ENCODE data around the gene SCN5A. TPM values are rescaled to one million over a fixed set of nuclear protein-coding genes. Genes with fewer than 3 reads are reported as not detected.

SCN5A gene
- total RNA-seq, 1 experiment from 2014 or later: 13.6 TPM

DNA sequence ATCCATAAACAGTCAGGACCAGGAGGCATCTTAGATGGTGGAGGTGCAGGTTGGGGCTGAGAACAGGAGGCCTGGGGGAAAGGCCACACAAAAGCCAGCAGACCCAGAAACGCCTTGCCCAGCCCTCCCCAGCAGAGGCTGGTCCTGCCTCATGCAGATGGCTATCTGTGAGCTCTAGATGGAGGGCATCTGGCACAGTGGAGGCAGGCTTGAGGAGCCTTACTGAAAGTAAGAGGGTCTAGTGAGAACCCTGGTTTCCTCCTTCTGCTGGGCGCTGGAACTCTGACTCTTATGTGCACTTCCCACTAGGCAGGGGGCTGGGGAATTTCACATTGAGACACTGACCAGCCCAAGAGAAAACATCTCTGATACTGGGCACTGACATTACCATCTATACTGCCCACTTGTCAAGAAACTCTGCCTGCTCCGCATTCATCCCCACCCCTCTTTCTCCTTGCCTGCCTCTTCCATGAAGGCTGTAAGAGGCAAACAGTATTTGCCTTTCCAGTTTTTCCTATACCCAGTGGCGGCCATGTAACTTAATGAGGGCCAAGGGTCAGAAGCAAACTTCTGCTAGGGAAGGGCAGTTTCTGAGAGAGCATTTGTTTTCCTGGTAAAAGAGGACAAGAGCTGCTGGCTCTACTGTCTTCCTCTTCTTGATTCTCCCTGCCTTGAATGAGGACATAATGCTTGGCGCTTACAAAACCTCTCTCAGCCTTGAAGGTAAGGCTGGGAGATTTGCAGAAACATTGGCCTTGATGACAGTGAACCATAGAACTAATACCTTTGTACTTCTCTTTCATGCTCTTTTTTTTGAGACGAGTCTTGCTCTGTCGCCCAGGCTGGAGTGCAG lies 4.4 kb upstream of the SCN5A start:
- no peak for ATAC-seq
- DNase-seq (ENCODE audit: low spot score): no peak
- no peak for TF ChIP-seq SMAD3 (CRISPR knock-in tag; IDR thresholded peaks at IDR 0.05; ENCODE audit: borderline replicate concordance)
- TF ChIP-seq ZNF121 (CRISPR knock-in tag; IDR thresholded peaks at IDR 0.05): no peak
- TF ChIP-seq, protein P1, sequence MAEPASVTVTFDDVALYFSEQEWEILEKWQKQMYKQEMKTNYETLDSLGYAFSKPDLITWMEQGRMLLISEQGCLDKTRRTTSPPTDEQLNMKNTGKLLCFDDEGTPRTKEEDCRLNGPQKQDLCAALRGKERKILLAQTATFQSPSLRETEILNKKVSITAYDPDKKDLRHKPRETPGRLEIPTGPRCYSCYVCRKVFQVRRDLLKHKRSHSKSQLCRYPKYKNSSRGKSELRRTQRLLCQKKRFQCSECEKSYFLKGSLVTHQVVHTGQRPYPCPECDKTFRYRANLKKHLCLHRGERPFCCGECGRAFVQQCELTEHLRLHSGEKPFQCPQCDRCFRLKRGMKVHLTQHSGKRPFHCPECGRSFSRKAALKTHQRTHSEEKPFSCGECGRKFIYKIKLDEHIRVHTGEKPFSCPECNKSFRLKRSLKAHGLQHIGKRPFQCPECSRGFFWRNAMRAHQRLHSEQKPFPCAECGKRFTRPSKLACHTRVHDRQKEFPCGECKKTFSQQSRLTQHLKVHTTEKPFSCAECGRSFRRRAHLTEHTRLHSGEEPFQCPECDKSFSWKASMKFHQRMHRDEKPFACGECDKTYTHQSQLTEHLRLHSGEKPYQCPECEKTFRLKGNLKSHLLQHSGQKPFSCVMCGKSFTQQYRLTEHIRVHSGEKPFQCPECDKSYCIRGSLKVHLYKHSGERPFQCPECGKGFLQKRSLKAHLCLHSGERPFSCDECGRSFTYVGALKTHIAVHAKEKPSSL (CRISPR knock-in tag; conservative IDR thresholded peaks at IDR 0.05): no peak
- no peak for TF ChIP-seq TP53 (CRISPR knock-in tag; IDR thresholded peaks at IDR 0.05)
- TF ChIP-seq, protein P2, sequence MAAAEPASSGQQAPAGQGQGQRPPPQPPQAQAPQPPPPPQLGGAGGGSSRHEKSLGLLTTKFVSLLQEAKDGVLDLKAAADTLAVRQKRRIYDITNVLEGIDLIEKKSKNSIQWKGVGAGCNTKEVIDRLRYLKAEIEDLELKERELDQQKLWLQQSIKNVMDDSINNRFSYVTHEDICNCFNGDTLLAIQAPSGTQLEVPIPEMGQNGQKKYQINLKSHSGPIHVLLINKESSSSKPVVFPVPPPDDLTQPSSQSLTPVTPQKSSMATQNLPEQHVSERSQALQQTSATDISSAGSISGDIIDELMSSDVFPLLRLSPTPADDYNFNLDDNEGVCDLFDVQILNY (CRISPR knock-in tag; IDR thresholded peaks at IDR 0.05): no peak
- no peak for TF ChIP-seq TEAD4 (CRISPR knock-in tag; IDR thresholded peaks at IDR 0.05)
- TF ChIP-seq, protein P3, sequence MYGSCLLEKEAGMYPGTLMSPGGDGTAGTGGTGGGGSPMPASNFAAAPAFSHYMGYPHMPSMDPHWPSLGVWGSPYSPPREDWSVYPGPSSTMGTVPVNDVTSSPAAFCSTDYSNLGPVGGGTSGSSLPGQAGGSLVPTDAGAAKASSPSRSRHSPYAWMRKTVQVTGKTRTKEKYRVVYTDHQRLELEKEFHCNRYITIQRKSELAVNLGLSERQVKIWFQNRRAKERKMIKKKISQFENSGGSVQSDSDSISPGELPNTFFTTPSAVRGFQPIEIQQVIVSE (CRISPR knock-in tag; IDR thresholded peaks at IDR 0.05; ENCODE audit: borderline replicate concordance): no peak
- TF ChIP-seq, protein P4, sequence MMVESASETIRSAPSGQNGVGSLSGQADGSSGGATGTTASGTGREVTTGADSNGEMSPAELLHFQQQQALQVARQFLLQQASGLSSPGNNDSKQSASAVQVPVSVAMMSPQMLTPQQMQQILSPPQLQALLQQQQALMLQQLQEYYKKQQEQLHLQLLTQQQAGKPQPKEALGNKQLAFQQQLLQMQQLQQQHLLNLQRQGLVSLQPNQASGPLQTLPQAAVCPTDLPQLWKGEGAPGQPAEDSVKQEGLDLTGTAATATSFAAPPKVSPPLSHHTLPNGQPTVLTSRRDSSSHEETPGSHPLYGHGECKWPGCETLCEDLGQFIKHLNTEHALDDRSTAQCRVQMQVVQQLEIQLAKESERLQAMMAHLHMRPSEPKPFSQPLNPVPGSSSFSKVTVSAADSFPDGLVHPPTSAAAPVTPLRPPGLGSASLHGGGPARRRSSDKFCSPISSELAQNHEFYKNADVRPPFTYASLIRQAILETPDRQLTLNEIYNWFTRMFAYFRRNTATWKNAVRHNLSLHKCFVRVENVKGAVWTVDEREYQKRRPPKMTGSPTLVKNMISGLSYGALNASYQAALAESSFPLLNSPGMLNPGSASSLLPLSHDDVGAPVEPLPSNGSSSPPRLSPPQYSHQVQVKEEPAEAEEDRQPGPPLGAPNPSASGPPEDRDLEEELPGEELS (CRISPR knock-in tag; IDR thresholded peaks at IDR 0.05): no peak
- no peak for TF ChIP-seq FOXP1 (CRISPR knock-in tag; IDR thresholded peaks at IDR 0.05; ENCODE audit: borderline replicate concordance)
- no peak for TF ChIP-seq CREB1 (CRISPR knock-in tag; IDR thresholded peaks at IDR 0.05)
- no peak for TF ChIP-seq ZNF423 (CRISPR knock-in tag; IDR thresholded peaks at IDR 0.05)
- TF ChIP-seq ZNF396 (CRISPR knock-in tag; IDR thresholded peaks at IDR 0.05; ENCODE audit: borderline replicate concordance): no peak
- TF ChIP-seq, protein P5, sequence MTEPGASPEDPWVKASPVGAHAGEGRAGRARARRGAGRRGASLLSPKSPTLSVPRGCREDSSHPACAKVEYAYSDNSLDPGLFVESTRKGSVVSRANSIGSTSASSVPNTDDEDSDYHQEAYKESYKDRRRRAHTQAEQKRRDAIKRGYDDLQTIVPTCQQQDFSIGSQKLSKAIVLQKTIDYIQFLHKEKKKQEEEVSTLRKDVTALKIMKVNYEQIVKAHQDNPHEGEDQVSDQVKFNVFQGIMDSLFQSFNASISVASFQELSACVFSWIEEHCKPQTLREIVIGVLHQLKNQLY (CRISPR knock-in tag; IDR thresholded peaks at IDR 0.05): no peak
- CTCF ChIA-PET: interaction anchor here (0.6 to 11.1 kb wide), 7 partner anchors 10 to 432 kb away, joined by 3 to 198 read pairs (median 5); no protein-coding TSS in a partner anchor
- Mint-ChIP-seq H3K27me3 (ENCODE audit: low read depth) (peaks cover 18% of the 10 kb centered on the region), H3K4me3 (no peak overlapping the region), H3K36me3 (no peaks in the 10 kb centered on the region), H3K4me1 (peaks cover 21% of the 10 kb centered on the region), H3K27ac (no peak overlapping the region), H3K9me3 (peaks cover 4% of the 10 kb centered on the region; the same call in 1 of the 2 replicates)
- POLR2A ChIA-PET: no interaction called here

DNA sequence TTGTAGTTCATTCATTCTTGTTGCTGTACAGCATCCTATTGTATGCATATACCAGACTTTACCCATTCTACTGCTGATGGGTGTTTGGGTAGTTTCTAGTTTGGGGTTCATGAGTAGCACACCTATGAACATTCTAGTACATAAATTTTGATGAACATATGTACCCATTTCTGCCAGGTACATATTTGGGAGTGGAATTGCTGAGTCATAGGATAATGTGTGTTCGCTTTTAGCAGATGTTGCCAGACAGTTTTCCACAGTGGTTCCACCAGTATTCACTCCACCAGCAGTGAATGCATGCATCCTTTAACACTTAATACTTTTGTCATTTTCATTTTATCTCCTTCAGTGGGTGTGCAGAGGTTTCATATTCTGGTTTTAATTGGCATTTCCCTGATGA lies 3.4 kb upstream of the SCN5A start:
- H3K27me3 Mint-ChIP-seq (ENCODE audit: low read depth): peaks cover 15% of the 10 kb centered on the region
- no peaks in the 10 kb centered on the region for H3K36me3 Mint-ChIP-seq
- H3K27ac Mint-ChIP-seq: no peak overlapping the region
- ChIA-PET CTCF (interaction anchor here (1.4 to 11.1 kb wide), 3 partner anchors 124 to 133 kb away, joined by 3 to 198 read pairs (median 30); no protein-coding TSS in a partner anchor), POLR2A (no interaction called here)
- ATAC-seq (no peak), DNase-seq (ENCODE audit: low spot score) (no peak)
- H3K4me1 Mint-ChIP-seq: peaks cover 19% of the 10 kb centered on the region
- H3K9me3 Mint-ChIP-seq: peaks cover 4% of the 10 kb centered on the region; the same call in 1 of the 2 replicates
- H3K4me3 Mint-ChIP-seq: no peak overlapping the region
- TF ChIP-seq JUN (CRISPR knock-in tag; IDR thresholded peaks at IDR 0.05) (no peak), NR2C2 (CRISPR knock-in tag; IDR thresholded peaks at IDR 0.05) (no peak), NFYB (CRISPR knock-in tag; conservative IDR thresholded peaks at IDR 0.05; ENCODE audit: low read depth) (no peak)
- TF ChIP-seq, protein P6, sequence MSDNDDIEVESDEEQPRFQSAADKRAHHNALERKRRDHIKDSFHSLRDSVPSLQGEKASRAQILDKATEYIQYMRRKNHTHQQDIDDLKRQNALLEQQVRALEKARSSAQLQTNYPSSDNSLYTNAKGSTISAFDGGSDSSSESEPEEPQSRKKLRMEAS (CRISPR knock-in tag; IDR thresholded peaks at IDR 0.05): no peak
- TF ChIP-seq, protein P7, sequence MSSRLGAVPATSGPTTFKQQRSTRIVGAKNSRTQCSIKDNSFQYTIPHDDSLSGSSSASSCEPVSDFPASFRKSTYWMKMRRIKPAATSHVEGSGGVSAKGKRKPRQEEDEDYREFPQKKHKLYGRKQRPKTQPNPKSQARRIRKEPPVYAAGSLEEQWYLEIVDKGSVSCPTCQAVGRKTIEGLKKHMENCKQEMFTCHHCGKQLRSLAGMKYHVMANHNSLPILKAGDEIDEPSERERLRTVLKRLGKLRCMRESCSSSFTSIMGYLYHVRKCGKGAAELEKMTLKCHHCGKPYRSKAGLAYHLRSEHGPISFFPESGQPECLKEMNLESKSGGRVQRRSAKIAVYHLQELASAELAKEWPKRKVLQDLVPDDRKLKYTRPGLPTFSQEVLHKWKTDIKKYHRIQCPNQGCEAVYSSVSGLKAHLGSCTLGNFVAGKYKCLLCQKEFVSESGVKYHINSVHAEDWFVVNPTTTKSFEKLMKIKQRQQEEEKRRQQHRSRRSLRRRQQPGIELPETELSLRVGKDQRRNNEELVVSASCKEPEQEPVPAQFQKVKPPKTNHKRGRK (CRISPR knock-in tag; IDR thresholded peaks at IDR 0.05; ENCODE audit: borderline replicate concordance): no peak
- TF ChIP-seq, protein P4 (CRISPR knock-in tag; IDR thresholded peaks at IDR 0.05): no peak
- TF ChIP-seq, protein P8, sequence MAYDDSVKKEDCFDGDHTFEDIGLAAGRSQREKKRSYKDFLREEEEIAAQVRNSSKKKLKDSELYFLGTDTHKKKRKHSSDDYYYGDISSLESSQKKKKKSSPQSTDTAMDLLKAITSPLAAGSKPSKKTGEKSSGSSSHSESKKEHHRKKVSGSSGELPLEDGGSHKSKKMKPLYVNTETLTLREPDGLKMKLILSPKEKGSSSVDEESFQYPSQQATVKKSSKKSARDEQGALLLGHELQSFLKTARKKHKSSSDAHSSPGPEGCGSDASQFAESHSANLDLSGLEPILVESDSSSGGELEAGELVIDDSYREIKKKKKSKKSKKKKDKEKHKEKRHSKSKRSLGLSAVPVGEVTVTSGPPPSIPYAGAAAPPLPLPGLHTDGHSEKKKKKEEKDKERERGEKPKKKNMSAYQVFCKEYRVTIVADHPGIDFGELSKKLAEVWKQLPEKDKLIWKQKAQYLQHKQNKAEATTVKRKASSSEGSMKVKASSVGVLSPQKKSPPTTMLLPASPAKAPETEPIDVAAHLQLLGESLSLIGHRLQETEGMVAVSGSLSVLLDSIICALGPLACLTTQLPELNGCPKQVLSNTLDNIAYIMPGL (CRISPR knock-in tag; IDR thresholded peaks at IDR 0.05): no peak
- TF ChIP-seq, protein P5 (CRISPR knock-in tag; IDR thresholded peaks at IDR 0.05): no peak

Data from WTC11 (cell line).